GM19463 (cell line): ENCODE results near the gene TRIM56.
"Not testable (repeated sequence)": the region's sequence is repeated elsewhere in the genome, so short reads cannot be mapped to it uniquely, and the experiment has no call there.

Source experiments
- ATAC-seq: cut with Tn5 transposase; IDR thresholded peaks from one replicate; pipeline ENCODE4 v1.9.1; 2021; ENCODE audit warnings: mild to moderate bottlenecking, moderate library complexity; ENCODE audit not compliant: unreplicated experiment

TRIM56 gene

DNA sequence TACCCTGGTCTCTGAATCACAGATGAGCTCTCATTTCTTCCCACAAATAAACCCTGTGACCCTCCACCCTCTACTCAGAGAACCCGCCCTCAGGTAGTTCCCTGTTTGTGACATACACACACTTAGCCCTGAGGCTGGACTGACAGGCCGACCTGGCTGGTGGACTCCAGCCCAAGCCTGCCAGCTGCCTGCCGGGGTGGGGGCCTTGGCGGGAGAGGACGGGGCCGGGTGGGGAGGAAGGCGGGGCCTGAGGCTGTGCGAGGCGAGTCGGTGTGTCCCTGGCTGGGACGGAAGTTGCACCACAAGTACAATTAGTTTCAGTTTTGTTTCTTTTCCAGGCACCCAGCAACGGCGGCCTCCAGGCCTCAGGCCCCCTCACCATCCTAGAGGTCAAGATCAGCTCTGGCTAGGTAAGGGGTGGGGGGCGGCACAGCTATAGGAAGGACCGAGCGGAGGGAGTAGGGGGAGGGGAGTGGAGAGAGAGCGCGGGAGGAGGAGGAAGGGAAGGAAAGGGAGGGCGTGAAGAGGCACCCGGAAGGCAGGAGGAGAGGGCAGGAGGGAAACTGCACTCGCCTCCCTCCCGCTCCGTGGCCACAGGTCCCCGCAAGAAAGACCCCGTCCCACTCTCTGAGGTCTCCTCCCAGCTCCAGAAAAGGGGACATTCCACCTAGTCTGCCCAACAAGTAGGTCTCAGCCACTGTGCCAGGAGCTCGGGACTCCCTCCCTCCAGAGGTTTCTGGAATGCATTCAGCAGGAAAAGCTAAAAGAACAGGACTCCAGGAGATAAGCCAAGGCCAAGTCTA lies at the start of gene TRIM56:
TRIM56 (plus strand) TSS at position 320 of the 803 bp plus-strand sequence. CDS start 1,832 bp downstream, outside the sequence.
- peak; percentile 89 for ATAC-seq

DNA sequence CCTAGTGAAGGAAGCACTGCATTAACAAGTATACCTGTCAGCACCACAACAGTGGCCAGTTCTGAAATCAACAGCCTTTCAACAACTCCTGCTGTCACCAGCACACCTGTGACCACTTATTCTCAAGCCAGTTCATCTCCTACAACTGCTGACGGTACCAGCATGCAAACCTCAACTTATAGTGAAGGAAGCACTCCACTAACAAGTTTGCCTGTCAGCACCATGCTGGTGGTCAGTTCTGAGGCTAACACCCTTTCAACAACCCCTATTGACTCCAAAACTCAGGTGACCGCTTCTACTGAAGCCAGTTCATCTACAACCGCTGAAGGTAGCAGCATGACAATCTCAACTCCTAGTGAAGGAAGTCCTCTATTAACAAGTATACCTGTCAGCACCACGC lies 49.3 kb upstream of the TRIM56 start:
- no peak for ATAC-seq

- ATAC-seq = not testable (repeated sequence)
These were observed 44.0 kb upstream of the TRIM56 start for GRCh38 chr7:101041283-101041682.

DNA sequence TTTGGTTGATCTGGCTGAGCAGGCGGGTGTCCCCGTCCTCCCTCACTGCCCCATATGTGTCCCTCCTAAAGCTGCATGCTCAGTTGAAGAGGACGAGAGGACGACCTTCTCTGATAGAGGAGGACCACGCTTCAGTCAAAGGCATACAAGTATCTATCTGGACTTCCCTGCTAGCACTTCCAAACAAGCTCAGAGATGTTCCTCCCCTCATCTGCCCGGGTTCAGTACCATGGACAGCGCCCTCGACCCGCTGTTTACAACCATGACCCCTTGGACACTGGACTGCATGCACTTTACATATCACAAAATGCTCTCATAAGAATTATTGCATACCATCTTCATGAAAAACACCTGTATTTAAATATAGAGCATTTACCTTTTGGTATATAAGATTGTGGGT lies 26.9 kb upstream of the TRIM56 start:
- ATAC-seq = no peak

GRCh38 chr7:101059620-101059942 lies 25.7 kb upstream of the TRIM56 start:
- no peak for ATAC-seq

GRCh38 chr7:101060992-101061391 lies 24.3 kb upstream of the TRIM56 start:
- no peak for ATAC-seq

DNA sequence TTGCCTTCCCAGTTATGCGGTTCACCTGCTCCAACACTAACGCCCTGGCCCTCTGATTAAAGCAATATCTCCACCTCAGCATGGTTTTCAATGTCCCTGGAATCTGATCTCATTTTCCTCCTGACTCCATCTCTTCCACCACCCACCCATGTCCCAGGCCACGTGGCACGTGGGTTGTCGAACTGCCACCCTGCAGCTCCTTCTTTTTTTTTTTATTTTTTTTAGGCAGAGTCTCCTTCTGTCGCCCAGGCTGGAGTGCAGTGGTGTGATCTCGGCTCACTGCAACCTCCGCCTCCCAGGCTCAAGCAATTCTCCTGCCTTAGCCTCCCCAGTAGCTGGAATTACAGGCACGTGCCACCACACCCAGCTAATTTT lies 21.1 kb upstream of the TRIM56 start:
- ATAC-seq = not testable (repeated sequence)

- not testable (repeated sequence) for ATAC-seq
These were observed 20.1 kb upstream of the TRIM56 start for GRCh38 chr7:101065162-101065561.

GRCh38 chr7:101066141-101066832 lies 19.0 kb upstream of the TRIM56 start:
- no peak for ATAC-seq

DNA sequence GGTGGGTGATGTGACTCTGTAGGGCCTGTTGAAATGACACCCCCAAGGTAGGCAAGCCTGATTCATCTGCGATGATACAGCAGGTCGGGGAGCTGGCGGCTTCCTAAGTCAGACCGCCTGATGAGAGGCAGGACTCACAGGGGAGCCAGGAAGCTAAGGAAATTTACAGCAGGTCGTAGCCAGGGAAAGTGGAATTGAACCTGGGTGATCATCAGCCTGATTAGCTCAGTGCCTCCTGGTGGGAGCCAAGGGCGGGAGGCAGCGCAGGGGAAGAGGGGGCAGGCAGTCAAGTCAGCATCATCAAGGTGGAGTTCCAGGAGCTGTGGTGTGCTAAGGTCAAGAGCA lies 18.5 kb upstream of the TRIM56 start:
- no peak for ATAC-seq

DNA sequence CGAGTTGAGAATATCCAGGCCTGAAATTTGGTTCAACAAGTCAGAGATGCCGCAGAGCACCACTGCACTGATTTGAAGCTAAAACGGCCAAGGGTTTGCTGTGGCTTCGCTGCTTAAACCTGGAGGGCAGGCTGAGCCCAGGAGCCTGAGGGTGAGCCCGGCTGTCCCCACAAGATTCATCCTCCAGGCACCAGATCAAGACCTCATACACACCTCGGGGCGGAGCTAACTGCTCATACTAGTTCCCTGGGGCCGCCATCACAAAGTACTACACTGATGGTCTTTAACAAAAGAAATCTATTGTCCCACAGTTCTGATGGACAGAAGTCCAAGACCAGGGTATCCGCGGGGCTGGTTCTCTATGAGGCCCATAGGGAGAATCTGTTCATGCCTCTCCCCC lies 16.9 kb upstream of the TRIM56 start:
- ATAC-seq = no peak

GRCh38 chr7:101071362-101072104 lies 13.7 kb upstream of the TRIM56 start:
- ATAC-seq = not testable (repeated sequence)

GRCh38 chr7:101075646-101076045 lies 9.6 kb upstream of the TRIM56 start:
- no peak for ATAC-seq

- not testable (repeated sequence) for ATAC-seq
These were observed 9.1 kb upstream of the TRIM56 start for GRCh38 chr7:101076183-101076582.

DNA sequence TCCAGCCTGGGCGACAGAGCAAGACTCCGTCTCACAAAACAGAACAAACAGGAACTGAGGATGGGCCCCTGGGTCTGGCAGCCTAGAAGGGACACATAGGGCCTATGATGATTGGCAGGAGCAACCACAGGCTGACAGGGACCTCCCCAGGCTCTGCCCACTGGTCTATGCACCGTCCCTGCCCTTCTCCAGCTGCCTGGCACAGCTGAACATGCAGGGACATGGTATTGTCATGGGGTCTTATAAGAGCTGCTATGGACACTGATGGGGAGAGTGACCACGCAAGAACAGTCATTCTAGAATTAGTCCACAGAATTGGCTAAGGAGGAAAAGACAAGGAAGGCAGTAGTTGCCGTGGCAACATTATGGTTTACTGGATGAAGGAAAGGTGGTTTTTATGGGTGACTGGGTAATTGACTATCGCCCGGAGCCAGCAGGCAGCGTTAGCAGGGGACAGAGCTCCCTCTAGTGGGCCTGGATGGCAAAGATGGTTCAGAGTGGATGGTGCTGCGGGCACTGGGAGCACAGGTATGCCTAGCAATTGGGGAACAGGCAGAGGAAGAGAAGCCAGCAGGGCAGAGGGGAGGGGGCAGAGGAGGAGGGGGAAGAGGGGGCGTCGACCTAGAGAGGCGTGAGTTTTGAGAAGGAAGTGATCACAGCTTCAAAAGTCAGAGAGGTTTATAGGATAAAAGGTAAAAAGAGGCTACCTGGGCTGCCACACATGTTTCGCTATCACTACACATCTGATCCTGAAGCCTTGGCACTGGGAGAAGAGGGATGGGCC lies 7.8 kb upstream of the TRIM56 start:
- no peak for ATAC-seq

- no peak for ATAC-seq
These were observed 3.8 kb upstream of the TRIM56 start for GRCh38 chr7:101081432-101081831.

GRCh38 chr7:101084865-101085161 lies 468 bp upstream of the TRIM56 start:
- no peak for ATAC-seq

- no peak for ATAC-seq
These were observed 2.2 kb downstream of the TRIM56 start for GRCh38 chr7:101087334-101088068.

GRCh38 chr7:101088069-101088425 lies 2.8 kb downstream of the TRIM56 start:
- no peak for ATAC-seq

DNA sequence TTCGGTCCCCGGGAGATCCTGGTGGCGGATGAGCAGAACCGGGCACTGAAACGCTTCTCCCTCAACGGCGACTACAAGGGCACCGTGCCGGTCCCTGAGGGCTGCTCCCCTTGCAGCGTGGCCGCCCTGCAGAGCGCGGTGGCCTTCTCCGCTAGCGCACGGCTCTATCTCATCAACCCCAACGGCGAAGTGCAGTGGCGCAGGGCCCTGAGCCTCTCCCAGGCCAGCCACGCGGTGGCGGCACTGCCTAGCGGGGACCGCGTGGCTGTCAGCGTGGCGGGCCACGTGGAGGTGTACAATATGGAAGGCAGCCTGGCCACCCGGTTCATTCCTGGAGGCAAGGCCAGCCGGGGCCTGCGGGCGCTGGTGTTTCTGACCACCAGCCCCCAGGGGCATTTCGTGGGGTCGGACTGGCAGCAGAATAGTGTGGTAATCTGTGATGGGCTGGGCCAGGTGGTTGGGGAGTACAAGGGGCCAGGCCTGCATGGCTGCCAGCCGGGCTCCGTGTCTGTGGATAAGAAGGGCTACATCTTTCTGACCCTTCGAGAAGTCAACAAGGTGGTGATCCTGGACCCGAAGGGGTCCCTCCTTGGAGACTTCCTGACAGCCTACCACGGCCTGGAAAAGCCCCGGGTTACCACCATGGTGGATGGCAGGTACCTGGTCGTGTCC lies 3.7 kb downstream of the TRIM56 start:
- no peak for ATAC-seq
